Stomach (tissue), 9 donors: ENCODE data around the gene TCF23. TPM values are rescaled to one million over a fixed set of nuclear protein-coding genes. Genes with fewer than 3 reads are reported as not detected.
"Not testable (repeated sequence)": the region's sequence is repeated elsewhere in the genome, so short reads cannot be mapped to it uniquely, and the experiment has no call there.

Experiments used
- DNase-seq, 2 donors: peaks; one replicate each; pipeline versions ENCODE4 v3.0.0 to v3.0.0-alpha.2; 2013 to 2019
- H3K27ac ChIP-seq, 5 donors: fragments of 200-600 bp in 4 of 5; sonication (generic) in 4 of 5; one replicate each; pipeline ENCODE4 v1.5.1; 2013 to 2019; ENCODE audit warnings: mild to moderate bottlenecking in 1 of 5, moderate library complexity in 1 of 5
- H3K27me3 ChIP-seq, 3 donors: fragments of 200-600 bp; sonication (generic); one replicate each; pipeline ENCODE4 v1.5.1; 2017 to 2019; ENCODE audit warnings: mixed run types in 1 of 3
- H3K36me3 ChIP-seq, 4 donors: fragments of 200-600 bp; sonication (generic); 1 replicate in 3 of 4; 2 replicates in 1 of 4; pipeline ENCODE4 v1.5.1; 2016 to 2019
- H3K4me1 ChIP-seq, 4 donors: fragments of 200-600 bp; sonication (generic); one replicate each; pipeline ENCODE4 v1.5.1; 2016 to 2019
- H3K4me3 ChIP-seq, 4 donors: fragments of 200-600 bp; sonication (generic) in 3 of 4; one replicate each; pipeline ENCODE4 v1.5.1; 2016 to 2019; ENCODE audit warnings: mild to moderate bottlenecking in 1 of 4
- H3K9me3 ChIP-seq, 4 donors: fragments of 200-600 bp; sonication (generic); one replicate each; pipeline ENCODE4 v1.5.1; 2016 to 2019
- CTCF ChIP-seq, 7 experiments: fragments of 450-650 bp in 4 of 7; fragments of 200-600 bp in 3 of 7; sonication (generic) in 3 of 7; IDR thresholded peaks; one replicate each; pipeline ENCODE4 v1.5.1; 2016 to 2019; ENCODE audit warnings: antibody characterized with exemption in 7 of 7, control low read depth in 2 of 7, mild to moderate bottlenecking in 1 of 7
- EP300 ChIP-seq: sonication (generic); formaldehyde crosslinking; IDR thresholded peaks from one replicate; pipeline ENCODE4 v1.6.1; 2017; ENCODE audit warnings: antibody characterized with exemption
- POLR2A ChIP-seq, 4 donors: fragments of 450-650 bp; IDR thresholded peaks; one replicate each; pipeline ENCODE4 v1.6.1; 2016; ENCODE audit warnings: antibody characterized with exemption in 4 of 4, control low read depth in 2 of 4, mild to moderate bottlenecking in 1 of 4, moderate library complexity in 1 of 4
- POLR2AphosphoS5 ChIP-seq, 3 donors: sonication (generic); formaldehyde crosslinking; IDR thresholded peaks; one replicate each; pipeline ENCODE4 v1.6.1; 2016; ENCODE audit warnings: antibody characterized with exemption in 3 of 3
- WGBS, 5 donors: extraction: QIAGEN DNeasy Blood & Tissue Kit in 3 of 5; methylation state at CpG; one replicate each; pipeline versions ENCODE4 v1.1.5 to v1.1.7; 2013 to 2018; 5-methylcytosine and 5-hydroxymethylcytosine counted together
- intact Hi-C: fragments of 100-400 bp; cut with DNase I; formaldehyde crosslinking; loops from one replicate; pipeline ENCODE4 v1.15.1; 2023; ENCODE audit warnings: low total_unique reads
- polyA plus RNA-seq, 3 donors: library from polyadenylated mRNA; stranded (reverse); fragments of 200-250 nt; gene quantifications; one replicate each; pipeline ENCODE4 v1.2.3, GENCODE V29; 2013
- total RNA-seq, 5 donors: library from RNA; depleted of rRNA; stranded (reverse); fragments of >200 nt; gene quantifications; one replicate each; pipeline versions ENCODE4 v1.1.0 to v1.2.3, GENCODE V29; 2014 to 2016
- donor health status: healthy with polysubstance abuse.
- donor health status: Bipolar disorder and iron deficiency.
- donor health status: healthy.

Gene TCF23
- total and polyA plus RNA-seq, 8 donors, result 0.03 TPM; not detected in 7

- intact Hi-C loops, result loop anchor here (10.0 kb wide), 1 partner anchor 79 kb away; no protein-coding TSS in a partner anchor
- Histone ChIP-seq H3K9me3 (no peaks in the 10 kb centered on the region), H3K36me3 (no peaks in the 10 kb centered on the region), H3K27ac (no peak overlapping the region), H3K4me3 (no peak overlapping the region), H3K27me3 (peaks cover 0 to 28% (median 0%) of the 10 kb centered on the region in 3 donors), H3K4me1 (no peaks in the 10 kb centered on the region)
- no peak for TF ChIP-seq CTCF (IDR thresholded peaks at IDR 0.05)
- TF ChIP-seq POLR2AphosphoS5 (IDR thresholded peaks at IDR 0.05), result no peak
- TF ChIP-seq POLR2A (IDR thresholded peaks at IDR 0.05), result no peak
- WGBS, 5 donors, result 61 to 79% (median 74%) methylated on average over 3 of the region's 3 CpGs
- no peak for DNase-seq
Observed at GRCh38 chr2:27105981-27106380, 42.8 kb upstream of the TCF23 start.

GRCh38 chr2:27108221-27108620, 40.6 kb upstream of the TCF23 start:
- H3K4me1 ChIP-seq, result no peaks in the 10 kb centered on the region
- intact Hi-C loops, result loop anchor here (10.0 kb wide), 1 partner anchor 77 kb away; no protein-coding TSS in a partner anchor
- 77 to 90% (median 81%) methylated on average over 2 of the region's 2 CpGs for WGBS, 5 donors
- no peaks in the 10 kb centered on the region for H3K9me3 ChIP-seq
- DNase-seq, result no peak
- TF ChIP-seq POLR2AphosphoS5 (IDR thresholded peaks at IDR 0.05), result no peak
- TF ChIP-seq EP300, result no peak
- no peak for TF ChIP-seq POLR2A (IDR thresholded peaks at IDR 0.05)
- no peak for TF ChIP-seq CTCF (IDR thresholded peaks at IDR 0.05)
- H3K27me3 ChIP-seq, result peaks cover 0 to 28% (median 0%) of the 10 kb centered on the region in 3 donors
- no peaks in the 10 kb centered on the region for H3K36me3 ChIP-seq
- H3K4me3 ChIP-seq, result no peak overlapping the region
- no peak overlapping the region for H3K27ac ChIP-seq

- Histone ChIP-seq H3K27me3 (peaks cover 0 to 28% (median 0%) of the 10 kb centered on the region in 3 donors), H3K9me3 (no peaks in the 10 kb centered on the region), H3K36me3 (no peaks in the 10 kb centered on the region), H3K27ac (no peak overlapping the region), H3K4me1 (no peaks in the 10 kb centered on the region), H3K4me3 (no peak overlapping the region)
- 89 to 98% (median 94%) methylated on average over 3 of the region's 3 CpGs for WGBS, 5 donors
- intact Hi-C loops, result loop anchor here (10.0 kb wide), 1 partner anchor 76 kb away; no protein-coding TSS in a partner anchor
- TF ChIP-seq EP300 (no peak), CTCF (IDR thresholded peaks at IDR 0.05) (no peak), POLR2AphosphoS5 (IDR thresholded peaks at IDR 0.05) (no peak), POLR2A (IDR thresholded peaks at IDR 0.05) (no peak)
- no peak for DNase-seq
Observed at GRCh38 chr2:27109083-27109482, 39.7 kb upstream of the TCF23 start.

GRCh38 chr2:27110603-27111352, 38.0 kb upstream of the TCF23 start:
- intact Hi-C loops, H3K9me3 ChIP-seq, DNase-seq, H3K4me3 ChIP-seq, H3K27ac ChIP-seq, H3K4me1 ChIP-seq, H3K36me3 ChIP-seq: not testable (repeated sequence)
- 77 to 88% (median 86%) methylated on average over 24 of the region's 24 CpGs for WGBS, 5 donors
- H3K27me3 ChIP-seq, result peaks cover 0 to 17% (median 0%) of the 10 kb centered on the region in 3 donors

- H3K27ac ChIP-seq, intact Hi-C loops, H3K4me3 ChIP-seq, H3K9me3 ChIP-seq, H3K36me3 ChIP-seq, H3K4me1 ChIP-seq, DNase-seq: not testable (repeated sequence)
- WGBS, 5 donors, result 92 to 100% (median 95%) methylated on average over 2 to 49 of the region's 49 CpGs
- peaks cover 0 to 12% (median 0%) of the 10 kb centered on the region in 3 donors for H3K27me3 ChIP-seq
Observed at GRCh38 chr2:27111392-27112078, 37.3 kb upstream of the TCF23 start.
